ENCODE measurements around the gene SCO2. TPM values are rescaled to one million over a fixed set of nuclear protein-coding genes. Genes with fewer than 3 reads are reported as not detected.
"Not testable (repeated sequence)": the region's sequence is repeated elsewhere in the genome, so short reads cannot be mapped to it uniquely, and the experiment has no call there.

Gene SCO2
- total RNA-seq, 6 experiments from 2014 or later: 0.80 to 4.2 (median 2.5) TPM; not detected in 2

- Histone ChIP-seq H3K27ac (no peak overlapping the region), H3K36me3 (peaks cover 0 to 27% (median 7%) of the 10 kb centered on the region in 4 donors), H3K27me3 (no peaks in the 10 kb centered on the region), H3K4me3 (no peak overlapping the region), H3K9me3 (no peaks in the 10 kb centered on the region), H3K4me1 (peaks cover 0 to 16% (median 6%) of the 10 kb centered on the region in 4 donors)
- intact Hi-C loops (cut with DNase I): loop anchor here in 1 of 2 donors (10.0 kb wide), 1 partner anchor 94 kb away; no protein-coding TSS in a partner anchor
- TF ChIP-seq POLR2A (IDR thresholded peaks at IDR 0.05) (no peak), CTCF (IDR thresholded peaks at IDR 0.05) (no peak)
- 81% methylated on average over 4 of the region's 13 CpGs for WGBS (ENCODE audit: insufficient coverage, low coverage, low lambda C conversion rate, missing lambda C conversion rate)
- no peak for ATAC-seq
- DNase-seq: no peak
These were observed 4.5 kb downstream of the SCO2 start for GRCh38 chr22:50520826-50521453.

- H3K27ac ChIP-seq, DNase-seq, ATAC-seq, H3K4me3 ChIP-seq, H3K9me3 ChIP-seq, H3K27me3 ChIP-seq: not testable (repeated sequence)
- WGBS (ENCODE audit: insufficient coverage, low coverage, low lambda C conversion rate, missing lambda C conversion rate): 90% methylated on average over 2 of the region's 8 CpGs
- Histone ChIP-seq H3K4me1 (peaks cover 0 to 16% (median 6%) of the 10 kb centered on the region in 4 donors), H3K36me3 (peaks cover 0 to 27% (median 7%) of the 10 kb centered on the region in 4 donors)
- intact Hi-C loops (cut with DNase I): loop anchor here in 1 of 2 donors (10.0 kb wide), 1 partner anchor 95 kb away; no protein-coding TSS in a partner anchor
These were observed 5.2 kb downstream of the SCO2 start for GRCh38 chr22:50520184-50520583.

GRCh38 chr22:50519151-50519550 is 6.2 kb downstream of the SCO2 start:
- Histone ChIP-seq H3K4me1 (peaks cover 0 to 8% (median 4%) of the 10 kb centered on the region in 4 donors), H3K9me3 (no peaks in the 10 kb centered on the region), H3K27me3 (no peaks in the 10 kb centered on the region), H3K36me3 (peaks cover 0 to 27% (median 7%) of the 10 kb centered on the region in 4 donors), H3K4me3 (no peak overlapping the region), H3K27ac (no peak overlapping the region)
- no peak for DNase-seq
- WGBS (ENCODE audit: insufficient coverage, low coverage, low lambda C conversion rate, missing lambda C conversion rate): no CpG with 5 or more reads among the region's 8 CpGs
- ATAC-seq: no peak
- intact Hi-C loops (cut with DNase I): no loop called here
- TF ChIP-seq CTCF (IDR thresholded peaks at IDR 0.05) (no peak), POLR2A (IDR thresholded peaks at IDR 0.05) (no peak)

- no peak overlapping the region for H3K27ac ChIP-seq
- H3K4me1 ChIP-seq: peaks cover 0 to 2% (median under 1%) of the 10 kb centered on the region in 4 donors
- TF ChIP-seq POLR2A (IDR thresholded peaks at IDR 0.05) (no peak), CTCF (IDR thresholded peaks at IDR 0.05) (no peak)
- intact Hi-C loops (cut with DNase I): no loop called here
- peaks cover 0 to 24% (median 7%) of the 10 kb centered on the region in 4 donors for H3K36me3 ChIP-seq
- no CpG with 5 or more reads among the region's 7 CpGs for WGBS (ENCODE audit: insufficient coverage, low coverage, low lambda C conversion rate, missing lambda C conversion rate)
- H3K4me3 ChIP-seq: no peak overlapping the region
- no peaks in the 10 kb centered on the region for H3K27me3 ChIP-seq
- ATAC-seq (no peak), DNase-seq (no peak)
- H3K9me3 ChIP-seq: no peaks in the 10 kb centered on the region
These were observed 6.8 kb downstream of the SCO2 start for GRCh38 chr22:50518606-50519005.

GRCh38 chr22:50517495-50518260 is 7.7 kb downstream of the SCO2 start:
- ATAC-seq: no peak
- DNase-seq: no peak
- TF ChIP-seq CTCF (IDR thresholded peaks at IDR 0.05) (no peak), POLR2A (IDR thresholded peaks at IDR 0.05) (no peak)
- Histone ChIP-seq H3K4me3 (no peak overlapping the region), H3K27me3 (no peaks in the 10 kb centered on the region), H3K36me3 (peaks cover 0 to 14% (median 4%) of the 10 kb centered on the region in 4 donors), H3K4me1 (no peaks in the 10 kb centered on the region), H3K27ac (no peak overlapping the region), H3K9me3 (no peaks in the 10 kb centered on the region)
- intact Hi-C loops (cut with DNase I): no loop called here
- WGBS (ENCODE audit: insufficient coverage, low coverage, low lambda C conversion rate, missing lambda C conversion rate): 80% methylated on average over 1 of the region's 20 CpGs

All from right lobe of liver (tissue), 6 donors.